C4-2B (cell line): ENCODE measurements around the gene USP36.

Experiments used
- H3K27ac ChIP-seq: fragments of 450-650 bp; 2 replicates; pipeline ENCODE4 v1.5.1; 2017
- ZFX ChIP-seq: fragments of 450-650 bp; IDR thresholded peaks from 2 replicates; pipeline ENCODE4 v1.6.1; 2017
- TF ChIP-seq, protein P1 (sequence below): fragments of 450-650 bp; conservative IDR thresholded peaks from 2 replicates; pipeline ENCODE4 v1.5.1; 2017; ENCODE audit warnings: mild to moderate bottlenecking

The USP36 gene

DNA sequence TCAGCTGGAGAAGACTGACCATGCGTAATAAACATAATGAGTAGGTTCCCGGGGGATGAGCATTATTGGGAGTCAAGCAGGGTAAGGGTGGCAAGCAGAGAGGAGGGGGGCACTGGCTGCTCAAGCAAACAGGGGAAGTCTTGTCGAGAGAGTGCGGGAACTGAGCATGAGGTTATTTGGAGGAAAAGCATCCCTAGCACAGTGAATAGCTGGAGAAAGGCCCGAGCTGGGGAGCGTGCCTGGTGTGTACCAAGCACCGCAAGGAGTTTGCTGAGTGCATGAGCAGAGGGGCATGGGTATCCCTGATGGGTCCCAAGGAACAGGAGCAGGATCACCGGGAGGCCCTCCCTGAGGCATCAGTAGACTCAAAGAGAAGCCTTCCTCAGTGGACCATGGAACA lies 75.7 kb downstream of the USP36 start:
- TF ChIP-seq, protein P1, sequence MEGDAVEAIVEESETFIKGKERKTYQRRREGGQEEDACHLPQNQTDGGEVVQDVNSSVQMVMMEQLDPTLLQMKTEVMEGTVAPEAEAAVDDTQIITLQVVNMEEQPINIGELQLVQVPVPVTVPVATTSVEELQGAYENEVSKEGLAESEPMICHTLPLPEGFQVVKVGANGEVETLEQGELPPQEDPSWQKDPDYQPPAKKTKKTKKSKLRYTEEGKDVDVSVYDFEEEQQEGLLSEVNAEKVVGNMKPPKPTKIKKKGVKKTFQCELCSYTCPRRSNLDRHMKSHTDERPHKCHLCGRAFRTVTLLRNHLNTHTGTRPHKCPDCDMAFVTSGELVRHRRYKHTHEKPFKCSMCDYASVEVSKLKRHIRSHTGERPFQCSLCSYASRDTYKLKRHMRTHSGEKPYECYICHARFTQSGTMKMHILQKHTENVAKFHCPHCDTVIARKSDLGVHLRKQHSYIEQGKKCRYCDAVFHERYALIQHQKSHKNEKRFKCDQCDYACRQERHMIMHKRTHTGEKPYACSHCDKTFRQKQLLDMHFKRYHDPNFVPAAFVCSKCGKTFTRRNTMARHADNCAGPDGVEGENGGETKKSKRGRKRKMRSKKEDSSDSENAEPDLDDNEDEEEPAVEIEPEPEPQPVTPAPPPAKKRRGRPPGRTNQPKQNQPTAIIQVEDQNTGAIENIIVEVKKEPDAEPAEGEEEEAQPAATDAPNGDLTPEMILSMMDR: no peak
- TF ChIP-seq ZFX: no peak
- no peak overlapping the region for H3K27ac ChIP-seq

DNA sequence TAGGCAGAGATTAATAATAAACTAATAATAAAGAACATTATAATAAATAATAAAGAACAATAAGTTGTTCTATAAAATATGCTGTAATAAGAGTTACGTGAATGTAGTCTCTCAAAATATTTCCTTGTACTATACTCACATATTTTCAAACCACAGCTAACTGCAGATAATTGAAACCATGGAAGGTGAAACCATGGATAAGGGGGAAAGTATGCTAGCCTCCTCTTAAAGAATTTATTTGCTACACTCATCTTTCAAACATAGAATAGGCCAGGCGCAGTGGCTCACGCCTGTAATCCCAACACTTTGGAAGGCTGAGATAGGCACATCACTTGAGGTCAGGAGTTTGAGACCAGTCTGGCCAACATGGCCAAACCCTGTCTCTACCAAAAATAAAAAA lies 77.1 kb downstream of the USP36 start:
- TF ChIP-seq ZFX: no peak
- TF ChIP-seq, protein P1: no peak

DNA sequence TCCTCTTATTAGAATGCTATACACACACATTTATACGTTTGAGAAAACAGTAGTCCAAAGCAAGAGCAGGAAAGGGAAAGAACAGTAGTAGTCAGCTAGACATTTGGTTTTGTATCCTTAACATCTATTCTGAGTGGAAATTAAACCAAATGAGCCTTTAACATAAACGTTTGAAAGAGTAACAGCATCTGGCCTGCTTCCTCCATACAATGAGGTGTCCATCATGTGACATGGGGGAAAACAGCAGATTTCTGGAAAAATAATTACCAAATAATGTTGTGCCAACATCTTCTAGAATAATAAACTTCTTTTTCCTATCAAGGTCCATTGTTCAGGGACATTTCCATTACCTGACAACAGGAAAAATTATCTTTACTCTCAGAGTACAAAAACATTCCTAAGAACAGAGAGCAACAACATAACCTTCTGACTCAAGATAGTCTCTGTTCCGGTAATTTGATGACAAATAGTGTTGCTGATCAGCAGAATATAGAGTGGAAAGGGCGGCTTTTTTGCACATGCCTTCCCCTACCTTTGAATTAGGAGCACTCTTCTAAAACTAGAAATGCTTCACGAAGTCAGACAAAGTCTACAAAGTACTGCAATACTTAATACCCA lies 78.7 kb downstream of the USP36 start:
- TF ChIP-seq, protein P1: no peak
- no peak for TF ChIP-seq ZFX
- no peak overlapping the region for H3K27ac ChIP-seq

More for the DNA sequence above, 77.1 kb downstream of the USP36 start:
- H3K27ac ChIP-seq: peak overlapping the region; percentile 28; the same call in 1 of the 2 replicates

DNA sequence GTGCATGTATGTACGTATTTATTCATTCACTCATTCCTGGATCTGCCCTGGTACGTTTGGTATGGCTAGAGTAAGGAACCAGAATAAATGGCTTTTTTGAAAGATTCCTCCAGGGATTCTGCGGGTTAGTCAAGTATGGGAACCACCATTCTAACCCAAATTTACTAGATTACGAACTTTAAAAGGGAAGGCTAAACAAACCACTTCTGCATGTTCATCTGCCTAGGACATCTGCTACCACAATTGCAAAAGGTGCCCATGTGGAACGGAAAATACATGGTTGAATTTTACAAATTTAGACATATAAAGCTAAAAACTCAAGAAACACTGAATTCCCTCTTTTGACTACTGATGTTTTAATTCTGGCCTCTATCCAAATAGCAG lies 80.7 kb downstream of the USP36 start:
- TF ChIP-seq ZFX: no peak
- TF ChIP-seq, protein P1: no peak
- no peak overlapping the region for H3K27ac ChIP-seq

DNA sequence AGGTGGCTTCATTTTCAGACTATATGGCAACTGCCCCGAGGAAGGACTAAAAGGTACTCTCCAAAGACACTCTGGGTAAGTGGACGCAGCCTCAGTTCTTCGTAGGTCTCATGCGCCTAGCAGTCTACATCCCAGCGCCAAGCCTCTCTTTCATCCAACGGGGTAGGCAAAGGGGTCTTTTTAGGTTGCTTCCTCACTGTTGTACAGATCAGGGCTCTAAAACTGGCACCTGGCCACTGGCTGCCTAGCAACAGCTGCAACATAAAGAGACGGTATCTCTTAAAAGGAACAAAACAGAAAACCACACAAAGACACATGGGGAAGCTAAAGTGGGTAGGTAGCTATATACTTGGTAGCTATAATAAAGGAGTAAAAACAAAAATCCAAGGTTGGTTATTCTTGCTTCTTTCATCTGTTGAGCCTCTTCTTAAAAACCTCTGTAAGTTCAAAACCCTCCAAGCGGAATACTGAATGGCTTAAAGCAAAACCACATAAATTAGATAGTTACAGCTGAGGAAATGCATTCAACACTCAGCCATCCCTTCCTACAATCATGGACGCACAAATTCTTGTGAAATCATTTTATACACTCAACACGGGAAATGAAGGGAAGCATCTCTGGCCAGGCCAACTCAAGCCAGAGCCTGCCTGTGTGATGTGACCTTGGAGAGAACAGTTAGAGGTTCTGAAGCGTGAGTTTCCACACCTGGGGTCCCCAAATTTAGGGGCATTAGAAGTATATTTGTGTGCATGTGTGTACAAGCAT lies 81.2 kb downstream of the USP36 start:
- no peak overlapping the region for H3K27ac ChIP-seq
- TF ChIP-seq ZFX: no peak
- TF ChIP-seq, protein P1: no peak

DNA sequence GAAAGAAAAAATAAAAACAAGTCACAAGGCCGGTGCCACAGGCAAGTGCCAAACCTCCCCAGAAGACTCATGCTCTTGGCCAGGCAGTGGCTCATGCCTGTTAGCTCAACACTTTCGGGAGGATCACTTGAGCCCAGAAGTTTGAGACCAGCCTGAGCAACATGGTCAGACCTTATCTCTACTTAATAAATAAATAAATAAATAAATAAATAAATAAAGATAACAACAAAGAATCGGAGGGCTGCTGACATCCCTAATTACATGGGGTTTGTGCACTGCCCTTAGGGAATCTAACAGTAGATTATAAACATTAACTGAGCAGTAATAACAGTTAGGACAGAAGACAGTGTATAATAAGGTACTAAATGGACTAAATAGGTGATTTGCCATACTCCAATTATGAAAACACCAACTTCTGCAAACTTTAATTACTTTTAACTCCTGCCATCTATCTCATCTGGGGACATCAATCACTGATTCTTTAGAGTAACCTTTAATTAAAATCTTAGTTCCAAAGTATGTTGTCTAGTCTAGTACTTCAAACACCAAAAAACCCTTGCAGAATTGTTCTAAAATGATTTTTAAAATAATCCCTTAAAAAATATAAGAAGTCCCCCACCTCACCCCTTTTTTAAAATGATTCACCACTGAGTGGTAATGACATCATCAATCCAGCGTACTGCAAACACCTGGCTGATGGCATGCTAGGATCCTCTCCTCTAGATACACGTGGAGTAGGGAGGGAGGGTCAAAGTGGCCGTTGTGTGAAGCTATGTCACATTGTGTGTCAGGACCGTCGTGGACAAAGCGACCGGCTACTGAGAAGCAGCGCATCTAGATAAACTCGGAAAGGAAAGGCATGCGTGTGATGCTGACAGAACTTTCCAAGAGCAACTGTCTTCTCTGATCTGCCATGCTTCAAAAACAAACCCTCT lies 87.0 kb downstream of the USP36 start:
- H3K27ac ChIP-seq: no peak overlapping the region
- TF ChIP-seq, protein P1: no peak
- no peak for TF ChIP-seq ZFX
